NCI-H526 treated with DMSO at 0.1 percent for 48 hours (cell line): ENCODE results near the gene FRS3.
"Not testable (repeated sequence)": the region's sequence is repeated elsewhere in the genome, so short reads cannot be mapped to it uniquely, and the experiment has no call there.

Source experiments
- DNase-seq: peaks from one replicate; lab custom pipeline; 2025; lab: John Stamatoyannopoulos, UW

Gene FRS3

DNA sequence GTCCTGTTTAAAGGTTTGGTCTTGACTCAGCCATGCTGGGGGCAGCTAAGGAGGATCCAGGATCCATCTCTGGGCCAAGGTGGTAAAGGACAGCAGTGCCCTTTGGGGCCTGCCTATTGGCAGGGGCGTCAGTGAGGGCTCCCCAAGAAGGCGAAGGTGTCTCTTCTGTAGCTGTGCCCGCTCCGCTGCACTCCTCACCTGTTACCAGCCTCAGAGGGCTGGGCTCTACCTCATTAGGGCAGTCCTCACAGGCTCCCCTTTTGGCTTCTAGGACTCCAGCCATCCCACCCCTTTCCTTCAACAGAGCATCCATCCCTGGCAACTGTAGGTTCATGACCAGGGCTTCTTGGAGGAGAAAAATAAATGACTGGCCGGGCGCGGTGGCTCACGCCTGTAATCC is 10.3 kb downstream of the FRS3 start:
- no peak for DNase-seq

DNA sequence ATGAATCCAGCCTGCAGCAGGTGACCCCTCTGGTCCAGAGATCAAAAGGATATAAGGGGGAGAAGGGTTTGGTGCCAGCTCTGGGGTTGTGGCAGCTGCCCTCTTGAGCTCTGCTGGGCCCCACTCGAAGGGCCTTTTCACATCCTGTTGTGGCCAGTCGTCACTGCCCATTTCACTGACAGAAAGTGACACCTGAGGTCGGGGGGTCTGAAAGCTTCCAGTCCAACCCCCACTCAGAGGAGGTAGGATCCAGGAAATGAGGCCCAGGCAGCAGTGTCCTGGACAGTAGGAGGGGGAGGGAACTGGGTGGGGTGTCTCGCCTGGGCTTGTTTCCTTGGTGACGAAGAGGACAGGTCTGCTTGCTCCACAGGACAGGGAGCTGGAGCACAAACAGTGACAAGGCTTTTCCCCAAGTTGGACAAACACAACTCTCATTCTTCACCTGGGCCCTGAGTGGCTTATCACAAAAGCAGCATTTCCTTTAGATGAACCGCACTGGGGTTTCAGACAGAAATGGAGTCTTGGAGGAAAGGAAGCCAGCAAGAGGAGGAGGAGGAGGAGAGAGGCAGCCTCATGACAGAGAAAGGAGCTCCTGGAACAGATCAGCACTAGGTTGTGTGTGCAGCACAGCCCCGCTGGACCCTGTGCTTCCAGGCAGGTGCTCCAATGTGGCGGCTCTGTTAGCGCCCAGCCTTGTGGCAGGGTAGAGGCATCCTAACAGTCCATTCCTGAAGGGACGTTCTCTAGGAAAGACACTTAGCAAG is 11.0 kb downstream of the FRS3 start:
- DNase-seq, result no peak

- DNase-seq, result no peak
These were observed 12.4 kb downstream of the FRS3 start for GRCh38 chr6:41767112-41767833.

- not testable (repeated sequence) for DNase-seq
These were observed 13.5 kb downstream of the FRS3 start for GRCh38 chr6:41766043-41766664.

- no peak for DNase-seq
These were observed 16.2 kb downstream of the FRS3 start for GRCh38 chr6:41763470-41763869.

GRCh38 chr6:41759905-41760579 is 19.7 kb downstream of the FRS3 start:
- no peak for DNase-seq

DNA sequence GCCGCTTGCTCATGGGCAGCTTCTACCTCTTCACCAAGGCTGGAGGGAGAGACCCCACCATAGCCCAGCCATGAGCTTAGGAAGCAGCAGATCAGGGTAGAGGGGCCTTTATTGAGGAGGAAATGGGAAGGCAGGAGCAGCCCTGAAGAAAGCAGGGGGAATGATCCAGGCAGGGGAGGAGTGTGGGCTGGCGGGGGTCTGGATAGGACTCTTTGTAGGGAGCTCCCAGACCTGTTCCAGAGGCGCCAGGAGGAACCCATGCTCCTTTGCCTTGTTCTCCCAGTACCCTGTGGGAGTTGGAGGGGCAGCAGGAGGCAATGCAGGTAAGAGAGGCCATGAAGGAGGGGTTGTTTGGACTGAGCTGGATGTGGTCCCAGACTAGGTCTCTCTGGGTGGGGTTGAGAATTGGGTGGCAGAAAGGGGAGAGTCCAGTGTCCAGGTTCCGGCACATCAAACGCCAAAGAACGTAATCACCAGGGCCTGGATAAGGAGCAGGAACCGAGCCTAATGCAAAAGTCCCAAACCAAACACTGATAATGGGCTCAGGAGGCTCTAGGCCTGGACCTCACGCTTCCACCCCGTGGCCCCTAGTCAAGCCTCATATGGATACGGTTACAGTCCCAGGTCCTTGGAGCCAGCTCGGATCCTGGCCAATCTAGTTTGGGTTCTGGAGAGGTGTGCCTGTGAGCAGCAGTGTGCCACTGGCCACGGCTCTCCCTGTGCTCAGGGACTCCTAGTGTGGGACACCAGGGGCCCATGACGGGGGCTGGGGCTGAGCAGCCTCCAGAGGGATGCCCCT is 20.4 kb downstream of the FRS3 start:
- DNase-seq, result no peak

- no peak for DNase-seq
These were observed 21.1 kb downstream of the FRS3 start for GRCh38 chr6:41758641-41759035.

GRCh38 chr6:41757931-41758640 is 21.6 kb downstream of the FRS3 start:
- DNase-seq, result no peak

DNA sequence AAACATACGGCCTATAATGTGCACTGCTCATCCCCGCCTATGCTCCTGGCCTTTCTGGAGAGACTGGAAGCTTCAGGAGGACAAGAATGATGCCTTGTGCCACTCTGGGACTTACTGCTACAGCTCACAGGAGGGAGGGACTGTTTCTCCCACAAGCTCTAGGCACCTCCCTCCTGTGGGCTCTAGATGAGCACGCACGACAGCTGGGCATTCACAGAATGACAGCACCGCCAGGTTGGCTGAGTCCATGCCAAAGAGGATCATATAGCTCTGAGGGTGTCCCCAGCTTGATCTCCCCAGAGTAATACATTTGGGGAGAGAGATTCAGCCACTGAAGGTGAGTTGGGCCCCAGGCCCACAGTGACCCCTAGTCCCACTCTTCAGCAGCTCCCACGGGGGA is 22.4 kb downstream of the FRS3 start:
- DNase-seq, result no peak

GRCh38 chr6:41756354-41756753 is 23.3 kb downstream of the FRS3 start:
- DNase-seq, result no peak

DNA sequence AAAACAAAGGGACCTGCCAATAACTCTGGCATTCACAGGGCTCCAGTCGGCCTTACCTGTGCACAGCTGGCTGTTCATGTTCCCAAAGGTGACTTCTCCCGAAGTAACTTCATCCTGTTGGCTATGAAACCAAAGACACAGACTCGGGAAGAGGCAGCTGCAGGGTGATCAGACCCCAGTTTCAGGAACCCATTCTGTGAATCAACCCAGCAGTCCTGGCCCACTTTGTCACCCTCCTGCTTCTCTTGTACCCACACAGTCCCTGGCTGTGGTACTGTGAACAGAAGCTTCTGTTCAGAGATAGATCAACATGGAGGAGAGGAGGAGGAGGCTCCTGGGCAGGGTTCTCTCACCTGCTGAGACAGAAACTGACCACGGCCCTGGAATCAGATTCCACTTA is 23.8 kb downstream of the FRS3 start:
- no peak for DNase-seq

DNA sequence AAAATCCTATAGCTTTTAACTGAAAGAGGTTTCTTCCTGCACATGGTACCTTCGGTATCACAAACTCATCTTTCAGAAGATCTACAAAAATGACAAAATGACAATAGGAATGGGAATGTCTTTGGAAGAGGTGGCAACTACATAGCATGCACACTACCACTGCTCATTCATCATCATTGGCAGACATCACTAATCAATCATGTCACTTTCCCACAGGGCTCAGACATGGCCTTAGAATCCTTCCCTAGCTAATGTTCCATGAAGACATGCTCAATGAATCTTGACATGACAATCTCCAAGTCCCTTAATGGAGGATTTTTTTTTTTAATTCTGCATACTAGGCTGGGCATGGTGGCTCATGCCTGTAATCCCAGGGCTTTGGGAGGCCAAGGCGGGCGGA is 29.3 kb downstream of the FRS3 start:
- DNase-seq, result no peak

- no peak for DNase-seq
These were observed 31.2 kb downstream of the FRS3 start for GRCh38 chr6:41748542-41748941.

- no peak for DNase-seq
These were observed 31.6 kb downstream of the FRS3 start for GRCh38 chr6:41748102-41748477.

GRCh38 chr6:41747256-41748101 is 32.2 kb downstream of the FRS3 start, which contains the start of gene PGC:
PGC (minus strand) TSS chr6:41747397; CDS start chr6:41747334, 63 bp downstream.
- no peak for DNase-seq

DNA sequence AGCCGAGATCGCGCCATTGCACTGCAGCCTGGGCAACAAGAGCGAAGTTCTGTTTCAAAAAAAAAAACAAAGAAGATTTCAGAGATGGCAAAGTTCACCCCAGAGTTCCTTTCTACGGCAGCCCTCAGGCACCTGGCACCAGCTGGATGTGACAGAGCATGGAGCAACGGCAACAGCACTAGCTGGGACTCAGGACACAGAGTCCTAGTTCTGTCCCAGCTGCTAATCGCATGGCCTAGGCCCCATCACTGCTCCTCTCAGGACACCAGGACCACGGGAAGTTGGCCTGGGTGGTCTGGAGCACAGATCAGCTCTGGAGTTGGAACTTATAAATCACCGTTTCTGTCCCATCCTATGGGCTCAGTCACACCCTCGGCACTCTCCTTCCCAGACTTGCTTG is 33.6 kb downstream of the FRS3 start:
- DNase-seq, result no peak

DNA sequence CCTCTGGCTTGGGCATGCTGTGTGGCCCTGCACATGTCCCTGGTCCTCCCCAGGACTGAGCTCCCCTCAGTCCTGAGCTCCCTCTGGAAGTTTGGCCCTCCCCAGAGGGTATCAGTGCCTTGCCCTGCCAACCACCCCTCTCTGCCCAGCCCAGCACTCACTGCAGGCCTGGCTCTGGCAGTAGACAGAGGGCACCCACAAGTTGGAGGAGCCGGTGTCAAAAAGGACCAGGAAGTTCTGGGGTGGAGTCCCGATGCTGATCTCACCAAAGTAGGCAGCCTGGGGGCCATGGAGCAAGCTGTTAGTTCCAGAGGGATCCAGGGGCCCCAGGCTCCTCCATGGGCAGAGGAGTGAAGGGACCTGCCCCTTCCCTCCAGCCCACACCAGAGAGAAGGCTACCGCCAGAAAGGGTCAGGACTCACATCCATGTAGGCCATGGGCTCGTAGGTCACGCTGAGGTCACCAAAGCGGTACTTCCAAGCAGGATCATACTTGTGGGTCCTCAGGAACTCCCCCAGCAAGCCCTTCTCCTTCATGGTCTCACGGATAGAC is 35.4 kb downstream of the FRS3 start:
- DNase-seq, result no peak

DNA sequence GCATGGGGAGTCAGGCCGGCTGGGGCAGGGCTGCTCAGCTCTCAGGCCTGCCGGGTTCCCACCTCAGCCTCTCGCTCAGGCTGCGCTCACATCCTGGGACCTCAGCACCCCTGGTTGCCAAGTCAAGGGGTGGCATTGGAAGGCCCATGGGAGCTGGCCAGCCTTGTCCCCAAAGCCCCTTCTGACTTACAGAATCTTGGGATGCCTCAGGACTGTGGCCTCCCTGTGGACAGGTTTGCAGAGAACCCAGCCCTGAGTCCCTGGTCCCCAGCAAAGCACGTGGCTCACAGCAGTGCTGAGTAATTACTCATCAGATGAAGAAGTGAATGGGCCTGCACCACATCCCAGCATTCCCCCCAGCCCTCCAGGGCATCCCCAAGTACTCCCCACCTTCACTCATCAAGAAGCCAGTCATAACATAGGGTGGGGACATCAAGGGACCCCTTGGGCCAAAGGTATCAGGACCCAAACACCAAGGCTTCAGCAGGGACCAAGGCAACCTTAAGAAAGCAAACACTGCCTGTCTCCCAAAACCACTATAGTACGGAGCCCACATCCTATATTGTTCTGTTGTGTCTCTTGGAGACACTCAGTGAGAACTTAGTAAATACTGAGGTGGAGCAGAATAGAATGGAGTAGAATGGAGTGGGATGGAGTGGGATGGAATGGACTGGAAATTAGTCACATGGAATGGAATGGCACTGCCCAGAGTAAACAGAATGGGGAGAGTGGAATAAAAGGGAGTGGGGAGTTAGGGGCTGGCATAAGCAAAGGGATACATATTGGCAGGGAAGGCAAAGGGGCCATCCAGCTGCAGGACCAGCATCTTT is 36.1 kb downstream of the FRS3 start:
- DNase-seq, result no peak
